Occipital lobe (tissue), 2 donors: ENCODE measurements around the gene CAV2. TPM values are rescaled to one million over a fixed set of nuclear protein-coding genes. Genes with fewer than 3 reads are reported as not detected.
"Not testable (repeated sequence)": the region's sequence is repeated elsewhere in the genome, so short reads cannot be mapped to it uniquely, and the experiment has no call there.

Source experiments
- DNase-seq: peaks from one replicate; lab custom pipeline; 2025; lab: John Stamatoyannopoulos, UW
- total RNA-seq: library from RNA; depleted of rRNA; stranded (reverse); fragments of >200 nt; gene quantifications from one replicate; pipeline ENCODE4 v1.2.3, GENCODE V29; 2014

CAV2 gene, protein sequence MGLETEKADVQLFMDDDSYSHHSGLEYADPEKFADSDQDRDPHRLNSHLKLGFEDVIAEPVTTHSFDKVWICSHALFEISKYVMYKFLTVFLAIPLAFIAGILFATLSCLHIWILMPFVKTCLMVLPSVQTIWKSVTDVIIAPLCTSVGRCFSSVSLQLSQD
- 19.8 TPM for total RNA-seq

DNA sequence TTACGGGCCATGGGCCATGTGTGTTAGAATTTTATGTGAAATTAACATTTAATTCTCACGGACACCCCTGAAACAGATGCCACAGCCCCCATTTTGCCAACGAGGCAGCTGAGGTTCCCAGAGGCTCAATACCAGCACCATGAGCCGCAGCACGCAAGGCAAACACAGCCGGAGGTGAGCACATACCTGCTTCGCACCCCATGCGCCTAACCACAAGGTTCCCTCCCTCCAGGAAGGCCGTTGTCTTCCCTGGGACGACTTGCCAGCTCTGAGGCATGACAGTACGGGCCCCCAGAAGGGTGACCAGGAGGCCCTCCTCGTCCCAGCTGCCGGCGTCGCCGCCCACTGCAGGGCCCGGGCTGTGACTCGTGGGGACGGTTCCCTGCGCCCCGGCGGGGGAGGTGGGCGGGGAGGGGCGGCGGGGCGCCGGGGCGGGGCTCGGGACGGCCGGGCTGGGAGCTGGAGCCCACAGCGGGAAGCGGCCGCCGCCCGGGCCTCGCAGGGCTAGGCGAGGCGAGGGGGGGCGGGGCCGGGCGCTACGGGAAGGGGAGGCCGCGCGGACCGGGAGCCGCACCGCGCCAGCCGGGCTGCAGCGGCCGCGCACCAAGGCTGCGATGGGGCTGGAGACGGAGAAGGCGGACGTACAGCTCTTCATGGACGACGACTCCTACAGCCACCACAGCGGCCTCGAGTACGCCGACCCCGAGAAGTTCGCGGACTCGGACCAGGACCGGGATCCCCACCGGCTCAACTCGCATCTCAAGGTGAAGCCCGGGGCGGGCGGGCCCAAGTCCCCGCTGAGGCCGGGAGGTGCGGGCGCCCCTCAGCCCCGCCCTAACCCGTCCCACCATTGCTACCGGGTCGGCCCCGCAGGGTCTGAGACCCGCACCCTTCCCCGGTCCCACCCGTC is at the start of gene CAV2:
Gene CAV2 (plus strand): TSS at position 571 of the 910 bp plus-strand sequence. CDS start 44 bp downstream, at position 615.
- no peak for DNase-seq

DNA sequence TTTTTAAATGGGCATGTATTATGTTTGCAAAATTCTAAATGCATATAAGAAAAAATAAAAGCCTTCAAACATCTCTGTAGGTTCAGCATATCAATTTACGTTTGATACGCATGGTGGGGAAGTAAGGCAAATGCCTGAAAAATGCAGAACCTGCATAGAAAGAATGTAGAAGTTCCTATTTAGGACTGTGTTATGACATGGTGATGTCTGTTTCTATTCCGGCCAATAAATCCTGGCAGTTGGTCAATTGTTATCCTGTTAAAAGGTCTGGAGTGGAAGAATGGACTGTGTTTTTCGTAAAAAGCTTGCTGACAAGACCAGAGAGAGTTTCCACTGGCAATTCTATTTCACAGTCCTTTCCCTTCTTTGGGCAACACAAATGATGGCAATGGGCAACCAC is 49.6 kb upstream of the CAV2 start:
- DNase-seq, result no peak

DNA sequence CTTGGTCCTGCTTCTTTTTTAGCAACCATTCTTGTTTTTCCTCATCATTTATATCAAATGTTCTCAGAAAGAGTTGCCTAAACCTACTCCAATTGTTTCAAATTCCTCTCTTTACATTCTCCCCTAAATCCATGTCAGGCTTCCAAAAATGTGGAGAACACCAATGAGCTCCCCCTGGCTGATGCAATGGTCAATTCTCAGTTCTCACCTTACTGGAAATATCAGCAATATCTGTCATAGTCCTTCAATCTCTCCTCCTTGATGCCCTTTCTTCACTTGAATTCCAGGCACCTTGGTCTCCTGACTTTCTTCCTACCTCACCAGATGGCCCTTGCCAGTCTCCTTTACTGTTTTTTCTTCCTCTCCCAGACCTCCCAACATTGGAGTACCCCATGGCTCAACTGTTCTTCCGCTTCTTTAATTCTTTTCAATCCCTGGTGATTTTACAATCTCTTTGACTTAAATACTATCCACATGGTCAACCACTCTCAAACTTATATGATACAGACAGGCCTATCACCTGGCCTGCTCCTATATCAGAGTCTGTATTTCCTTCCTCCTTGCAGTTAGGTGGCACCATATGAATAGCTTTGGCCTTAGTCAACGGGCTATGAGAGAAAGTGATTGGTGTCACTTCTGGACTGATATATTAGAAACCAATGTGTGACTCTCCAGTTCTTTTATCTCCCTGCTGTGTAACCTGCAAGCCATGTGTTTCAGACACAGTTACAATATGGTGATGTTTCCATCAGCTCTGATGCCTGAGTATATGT is 47.4 kb upstream of the CAV2 start:
- no peak for DNase-seq

DNA sequence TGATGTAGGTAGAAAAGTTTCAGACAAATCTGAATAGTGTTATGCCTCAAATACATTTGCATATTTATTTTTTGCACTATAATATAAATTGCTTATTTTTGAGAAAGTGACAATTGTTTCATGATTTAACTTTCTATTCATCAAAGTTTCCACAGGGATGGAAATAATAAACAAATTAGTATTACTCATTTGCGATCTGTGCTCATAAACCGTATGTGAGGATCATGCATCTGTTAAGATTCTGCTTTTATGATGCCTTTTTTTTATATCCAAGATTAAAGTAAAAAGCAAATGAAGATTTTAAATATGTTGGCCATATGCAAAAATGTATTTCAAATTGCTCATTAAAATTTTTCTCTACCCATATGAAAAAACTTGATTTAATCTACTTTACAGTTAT is 45.2 kb upstream of the CAV2 start:
- no peak for DNase-seq

DNA sequence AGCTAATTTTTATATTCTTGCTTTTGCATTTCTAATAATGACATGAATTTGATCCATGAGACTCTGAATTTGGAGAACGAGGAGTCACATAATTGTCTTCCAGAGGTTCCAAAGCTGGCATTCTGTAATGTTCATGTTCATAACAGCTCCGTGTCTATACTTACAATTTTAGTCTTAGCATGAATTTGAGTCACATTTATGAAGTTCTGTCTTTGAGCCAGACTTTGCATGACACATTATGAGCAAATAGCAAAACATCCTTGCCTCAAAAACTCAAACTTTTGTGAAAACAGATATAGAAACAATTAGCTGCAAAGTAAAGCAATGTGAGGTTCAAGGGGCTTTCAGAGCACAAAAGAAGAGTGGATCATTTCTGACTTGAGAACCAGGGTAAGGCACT is 44.5 kb upstream of the CAV2 start:
- DNase-seq, result no peak

DNA sequence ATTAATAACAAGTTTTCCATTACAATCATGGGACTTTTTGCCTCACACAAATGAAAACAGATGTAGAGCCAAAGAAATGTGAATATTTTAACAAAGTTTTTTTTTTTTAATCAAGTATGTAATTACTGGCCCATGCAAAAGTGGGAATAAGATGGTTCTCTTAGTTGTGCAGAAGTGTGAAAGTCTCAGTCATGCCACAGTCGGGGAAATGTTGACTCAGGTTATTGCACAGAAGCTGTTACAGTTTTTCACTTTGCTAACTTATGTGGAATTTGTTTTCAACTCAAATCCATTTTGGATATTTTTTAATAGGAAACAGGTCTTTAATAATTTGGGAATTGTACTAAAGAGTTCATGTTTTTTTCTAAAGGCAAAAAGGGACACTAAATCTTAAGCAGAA is 44.0 kb upstream of the CAV2 start:
- no peak for DNase-seq

DNA sequence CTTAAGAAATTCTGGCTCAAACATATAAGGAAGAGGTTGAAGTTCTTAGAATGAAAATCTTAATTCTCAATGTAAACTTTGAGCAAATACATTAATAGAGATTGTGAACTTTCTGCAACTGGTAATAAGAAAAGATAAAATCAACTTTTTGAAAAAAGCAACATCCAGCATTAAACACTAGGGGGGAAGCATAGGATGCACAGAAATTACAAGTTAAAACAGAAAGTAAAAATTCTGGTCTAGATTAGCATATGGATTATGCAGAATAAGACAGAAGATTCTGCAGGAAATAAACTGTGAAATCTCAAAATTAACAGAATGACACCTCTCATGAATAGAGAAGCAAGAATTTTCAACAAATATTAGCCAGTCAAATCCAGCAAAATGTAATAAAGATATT is 38.0 kb upstream of the CAV2 start:
- DNase-seq, result no peak

DNA sequence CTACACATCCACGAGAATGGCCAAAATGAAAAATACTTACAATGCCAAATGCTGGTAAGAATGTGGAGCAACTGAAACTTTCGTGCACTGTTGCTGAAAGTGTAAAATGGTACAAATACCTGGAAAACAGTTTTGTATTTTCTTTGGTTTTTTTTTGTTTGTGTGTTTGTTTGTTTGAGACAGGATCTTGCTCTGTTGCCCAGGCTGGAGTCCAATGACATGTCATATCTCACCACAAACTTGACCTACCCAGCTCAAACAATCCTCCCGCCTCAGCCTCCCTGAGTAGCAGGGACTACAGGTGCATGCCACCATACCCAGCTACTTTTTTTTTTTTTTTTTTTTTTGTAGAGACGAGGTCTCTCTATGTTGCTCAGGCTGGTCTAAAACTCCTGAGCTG is 35.6 kb upstream of the CAV2 start:
- DNase-seq, result no peak

DNA sequence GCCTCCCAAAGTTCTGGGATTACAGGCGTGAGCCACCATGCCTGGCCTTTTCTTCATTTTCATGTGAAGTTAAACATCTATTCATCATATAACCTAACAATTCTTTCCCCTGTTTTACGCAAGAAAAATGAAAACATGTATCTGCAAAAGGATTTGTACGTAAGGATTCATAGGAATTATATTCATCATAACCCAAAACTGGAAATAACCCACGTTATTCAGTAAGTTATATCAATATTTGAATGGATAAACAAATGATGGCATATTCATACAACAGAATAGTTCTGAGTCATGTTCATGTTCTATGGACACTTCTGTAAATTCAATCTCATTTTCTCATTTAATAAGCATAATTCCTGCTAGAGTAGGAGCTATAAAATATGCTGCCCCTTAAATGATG is 35.2 kb upstream of the CAV2 start:
- DNase-seq, result no peak

DNA sequence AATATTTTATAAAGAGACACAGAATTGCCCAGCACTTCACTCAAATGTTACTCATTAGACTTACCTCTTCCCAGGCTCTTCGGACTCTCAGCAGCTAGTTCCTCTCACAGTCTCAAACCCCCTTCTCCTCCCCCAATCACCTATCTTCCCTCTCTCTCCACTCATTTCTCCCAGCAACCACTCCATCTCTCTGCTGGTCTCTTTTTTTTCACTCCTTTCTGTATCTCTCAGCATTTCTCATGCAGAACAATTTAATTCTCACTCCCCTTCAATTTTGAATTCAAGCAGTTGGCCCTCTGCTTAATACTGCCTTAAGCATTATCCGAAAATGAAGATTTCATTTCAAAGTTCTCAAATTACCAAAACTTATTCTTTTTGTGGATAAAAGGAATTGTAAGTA is 34.4 kb upstream of the CAV2 start:
- no peak for DNase-seq

DNA sequence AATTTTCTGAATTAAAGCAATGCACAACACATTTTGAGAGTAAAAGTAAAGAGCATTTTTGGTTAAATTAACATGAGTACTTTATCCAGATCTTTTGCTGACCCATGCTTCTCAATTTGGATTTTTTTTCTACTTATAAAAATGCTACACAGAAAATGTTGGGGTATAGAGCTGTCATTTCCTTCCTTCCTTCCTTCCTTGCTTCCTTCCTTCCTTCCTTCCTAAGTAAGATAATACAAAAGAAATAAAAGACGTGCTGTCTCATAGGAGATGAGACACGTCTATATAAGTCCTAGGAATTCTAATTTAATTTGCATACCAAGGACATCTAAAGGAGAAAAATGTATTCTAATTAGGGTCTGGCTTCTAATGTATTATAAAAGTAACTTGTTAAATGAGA is 31.0 kb upstream of the CAV2 start:
- DNase-seq, result no peak

DNA sequence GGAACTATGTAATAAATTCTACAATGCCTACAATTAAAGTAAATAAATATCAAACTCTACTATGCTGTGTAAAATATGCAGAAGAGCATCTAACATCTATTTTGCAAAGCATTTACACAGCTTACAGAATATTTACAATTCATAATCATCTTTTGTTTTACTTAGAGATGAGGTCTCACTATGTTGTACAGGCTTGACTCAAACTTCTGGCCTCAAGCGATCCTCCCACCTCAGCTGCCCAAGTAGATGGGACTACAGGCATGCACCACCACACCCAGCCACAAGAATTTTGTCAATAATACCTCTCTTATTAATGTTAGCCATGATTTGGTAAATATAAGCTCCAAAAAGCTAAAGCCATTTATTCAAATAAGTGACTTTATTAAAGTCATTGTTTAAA is 21.9 kb upstream of the CAV2 start:
- DNase-seq, result no peak

DNA sequence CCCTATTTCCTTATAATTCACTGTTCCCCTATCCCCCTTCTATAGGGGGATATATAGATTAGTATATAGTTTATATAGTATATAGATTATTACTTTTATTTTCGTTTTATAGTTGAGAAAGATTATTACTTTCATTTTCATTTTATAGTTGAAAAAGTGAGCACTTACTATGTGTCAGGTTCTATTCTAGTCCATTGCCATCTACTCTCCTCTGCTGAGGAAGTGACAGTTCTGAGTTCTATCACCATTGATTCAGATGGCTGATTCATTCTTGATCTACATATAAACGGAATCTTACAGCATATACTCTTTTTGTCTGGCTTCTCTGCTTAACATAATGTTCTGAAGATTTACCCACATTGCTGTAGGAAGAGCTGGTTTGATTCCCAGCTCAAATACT is 20.7 kb upstream of the CAV2 start:
- no peak for DNase-seq

DNA sequence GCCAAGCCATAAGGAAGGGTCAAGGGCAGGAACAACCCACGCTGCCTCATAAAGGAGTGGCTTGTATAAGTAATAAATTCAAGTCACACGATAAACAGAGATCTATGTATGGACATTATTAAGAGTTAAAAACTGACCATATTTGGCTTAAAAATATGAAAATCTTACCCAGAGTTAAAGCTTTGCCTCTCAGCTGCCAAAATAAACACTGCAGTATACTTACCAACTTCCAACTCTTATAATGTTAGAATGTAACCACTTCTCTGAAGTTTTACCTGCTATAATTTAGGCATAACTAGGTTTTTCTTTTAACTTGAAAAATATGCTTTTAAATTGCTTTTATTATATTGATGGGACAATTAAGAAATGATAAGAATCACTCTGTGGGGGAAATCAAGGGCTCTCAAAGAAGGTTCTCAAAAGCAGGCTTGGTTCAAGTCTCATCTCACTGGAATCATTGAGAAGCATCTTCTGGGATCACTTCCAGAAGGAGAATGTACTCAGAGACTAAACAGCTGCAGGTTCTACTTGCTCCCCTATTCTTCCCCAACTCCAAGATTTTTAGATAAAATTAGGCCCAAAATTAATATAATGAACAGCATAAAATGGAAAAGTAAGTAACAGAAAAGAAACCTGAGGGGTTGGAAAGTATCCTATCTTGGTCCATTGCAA is 16.1 kb upstream of the CAV2 start:
- no peak for DNase-seq

DNA sequence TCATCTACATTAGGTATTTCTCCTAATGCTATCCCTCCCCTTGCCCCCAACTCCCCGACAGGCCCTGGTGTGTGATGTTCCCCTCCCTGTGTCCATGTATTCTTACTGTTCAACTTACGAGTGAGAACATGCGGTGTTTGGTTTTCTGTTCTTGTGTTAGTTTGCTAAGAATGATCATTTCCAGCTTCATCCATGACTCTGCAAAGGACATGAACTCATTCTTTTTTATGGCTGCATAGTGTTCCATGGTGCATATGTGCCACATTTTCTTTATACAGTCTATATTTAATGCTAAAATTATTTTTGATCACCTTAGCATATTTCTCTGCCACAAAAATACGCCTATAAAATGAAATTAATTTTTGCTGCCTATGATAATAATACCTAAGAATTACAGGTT is 15.1 kb upstream of the CAV2 start:
- not testable (repeated sequence) for DNase-seq

DNA sequence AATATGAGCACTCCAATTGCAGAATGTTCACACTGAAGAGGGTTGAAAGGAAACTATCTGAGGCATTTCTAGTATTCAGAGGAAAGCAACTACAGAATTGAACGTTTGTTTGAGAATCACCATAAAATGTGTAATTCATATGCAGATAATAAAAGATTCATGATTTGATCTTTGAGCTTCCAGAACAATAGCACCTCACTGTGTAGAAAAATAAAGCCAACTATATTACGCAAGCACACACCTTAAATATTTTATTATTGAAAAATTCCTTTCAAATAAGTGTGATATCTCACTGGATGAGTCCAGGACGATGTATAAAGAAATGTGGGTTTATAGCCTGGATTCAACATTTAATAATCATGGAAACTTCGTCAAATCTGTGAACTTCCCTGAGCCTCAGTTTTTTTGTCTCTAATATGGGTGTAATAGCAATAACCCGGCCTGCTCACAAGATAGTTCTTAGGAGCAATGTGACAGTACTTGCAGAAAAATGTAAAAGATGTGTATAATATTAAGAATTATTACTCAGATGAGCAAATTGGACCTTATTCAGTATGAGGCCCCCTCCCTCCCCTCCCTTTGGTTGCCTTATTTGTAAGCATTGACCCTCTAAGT is 11.5 kb upstream of the CAV2 start:
- no peak for DNase-seq

DNA sequence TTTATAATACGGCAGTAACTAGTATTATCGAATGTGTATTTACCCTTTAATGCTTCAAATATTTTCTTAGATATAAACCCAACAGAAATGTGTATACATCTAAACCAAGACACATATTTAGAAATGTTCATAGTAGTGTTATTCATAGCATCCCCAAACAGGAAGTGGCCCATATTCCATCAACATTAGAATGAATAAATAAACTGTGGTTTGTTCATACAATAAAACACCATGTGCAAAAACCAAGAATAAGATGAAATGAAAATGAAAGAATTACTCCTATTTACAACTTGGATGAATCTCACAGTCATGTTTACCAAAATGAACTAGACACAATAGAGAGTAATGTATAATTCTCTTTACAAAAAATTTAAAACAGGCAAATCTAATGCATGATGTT is 9.2 kb upstream of the CAV2 start:
- DNase-seq, result no peak

DNA sequence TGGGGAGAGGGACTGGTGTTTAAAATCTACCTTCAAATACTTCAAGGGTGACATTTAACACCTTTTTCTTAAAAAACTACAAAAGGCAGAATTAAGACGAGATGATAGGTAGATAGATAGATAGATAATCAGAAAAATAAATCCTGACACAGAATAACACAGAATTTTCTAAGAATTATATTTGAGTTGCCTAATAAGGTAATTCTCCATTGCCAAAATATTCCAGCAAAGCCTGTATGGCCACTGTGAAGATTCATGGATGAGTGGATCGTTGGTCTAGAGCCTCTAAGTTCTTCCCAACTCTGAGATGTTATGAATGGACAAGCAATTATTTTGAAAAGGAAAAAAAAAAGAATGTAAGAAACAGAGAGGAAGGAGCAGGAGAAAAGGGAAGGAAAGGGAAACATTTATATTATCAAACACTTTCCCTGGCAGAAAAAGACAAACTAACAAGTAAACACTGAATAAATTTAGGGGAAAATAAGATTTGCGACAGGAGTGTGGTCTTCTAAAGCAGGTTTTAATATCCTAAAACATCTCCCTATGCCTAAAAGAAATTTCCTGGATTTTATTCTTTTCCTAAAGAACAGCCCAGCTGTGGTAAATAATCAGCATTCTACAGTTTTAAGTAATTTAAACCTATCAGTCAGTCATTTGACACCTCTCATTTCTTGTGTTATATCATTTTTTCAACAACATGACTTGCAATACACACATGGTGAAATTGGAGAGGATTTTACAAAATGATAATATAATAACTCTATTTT is 7.5 kb upstream of the CAV2 start:
- no peak for DNase-seq

DNA sequence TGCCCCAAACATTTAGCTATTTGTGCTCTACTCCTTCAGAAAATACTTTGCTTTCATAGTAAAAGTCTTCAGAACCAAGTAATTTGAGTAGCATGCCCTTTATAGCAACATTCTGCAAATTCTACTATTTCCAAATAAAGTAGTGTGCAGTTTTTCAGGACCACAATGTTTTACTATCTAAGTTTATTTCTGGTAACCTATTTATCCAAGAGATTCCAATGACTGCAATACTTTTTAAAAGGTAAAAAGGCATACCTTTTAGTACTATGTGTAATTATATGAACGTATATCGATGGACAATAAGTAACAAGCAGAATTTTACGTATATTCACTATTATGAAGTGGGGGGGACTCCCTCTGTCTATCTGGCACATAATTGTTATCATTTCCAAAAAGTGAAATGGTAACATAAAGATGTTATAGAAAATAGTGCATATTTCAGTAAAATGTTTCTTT is 6.9 kb upstream of the CAV2 start:
- DNase-seq, result no peak

DNA sequence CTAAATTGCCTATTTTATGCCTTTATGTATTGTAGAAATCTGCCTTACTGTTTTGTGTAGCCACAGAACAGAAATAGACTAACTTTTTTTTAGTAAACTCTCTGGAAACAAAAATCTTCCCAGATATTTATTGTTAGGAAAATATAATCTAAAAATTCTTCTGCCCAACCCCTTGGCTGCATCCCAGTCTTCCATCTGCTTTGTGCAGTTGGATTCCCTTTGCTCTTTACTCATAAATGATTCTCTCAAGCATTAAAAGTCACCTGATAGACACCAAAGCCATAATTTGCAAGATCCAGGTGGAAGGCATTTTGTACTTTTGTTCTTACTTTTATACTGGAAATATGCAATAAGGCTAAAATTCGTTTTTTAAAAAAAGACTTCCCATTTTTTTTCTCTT is 6.1 kb upstream of the CAV2 start:
- DNase-seq, result no peak

DNA sequence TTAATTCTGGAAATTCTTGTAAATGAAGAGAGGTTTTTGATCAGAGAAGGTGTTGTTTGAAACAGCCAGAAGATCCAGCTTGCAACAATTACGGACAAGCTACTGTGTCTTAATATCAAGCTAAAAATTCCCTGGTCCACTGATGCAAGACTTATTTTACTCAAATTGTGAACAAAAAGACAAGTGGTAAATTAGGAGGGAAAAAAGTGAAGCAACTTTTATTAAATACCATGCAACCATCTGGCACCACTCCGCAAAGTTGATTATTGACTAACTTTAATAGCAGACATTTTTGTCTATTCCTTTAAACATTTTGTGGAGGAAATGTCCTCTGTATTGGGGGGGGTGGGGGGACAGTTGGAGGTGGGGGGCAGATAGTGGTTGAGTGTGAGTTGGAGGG is 5.1 kb upstream of the CAV2 start:
- no peak for DNase-seq
